Transverse colon (tissue), 4 donors: ENCODE data around the gene STAT3. TPM values are rescaled to one million over a fixed set of nuclear protein-coding genes. Genes with fewer than 3 reads are reported as not detected.

Experiments used
- DNase-seq: peaks from one replicate; pipeline ENCODE4 v3.0.0-alpha.2; 2019
- H3K27ac ChIP-seq, 4 donors: fragments of 200-600 bp; sonication (generic); 2 replicates each; pipeline ENCODE4 v1.5.1; 2016 to 2018; ENCODE audit warnings: inconsistent platforms in 4 of 4
- H3K27me3 ChIP-seq: fragments of 200-600 bp; sonication (generic); 2 replicates; pipeline ENCODE4 v1.5.1; 2017; ENCODE audit warnings: inconsistent platforms
- H3K36me3 ChIP-seq, 4 donors: fragments of 200-600 bp; sonication (generic); 2 replicates each; pipeline ENCODE4 v1.5.1; 2017 to 2019; ENCODE audit warnings: inconsistent platforms in 4 of 4
- H3K4me1 ChIP-seq, 4 donors: fragments of 200-600 bp; sonication (generic); 2 replicates each; pipeline ENCODE4 v1.5.1; 2017 to 2020; ENCODE audit warnings: inconsistent platforms in 4 of 4
- H3K4me3 ChIP-seq, 4 donors: fragments of 200-600 bp; sonication (generic); 1 replicate in 1 of 4; 2 replicates in 3 of 4; pipeline versions ENCODE4 v1.5.1 to v1.6.1; 2017 to 2019; ENCODE audit warnings: inconsistent platforms in 4 of 4
- H3K9me3 ChIP-seq, 2 donors: fragments of 200-600 bp; sonication (generic); 2 replicates each; pipeline ENCODE4 v1.5.1; 2017 to 2019; ENCODE audit warnings: inconsistent platforms in 2 of 2
- CTCF ChIP-seq, 5 experiments: fragments of 200-600 bp in 3 of 5; fragments of 450-650 bp in 2 of 5; sonication (generic) in 3 of 5; IDR thresholded peaks; 1 replicate in 2 of 5; 2 replicates in 3 of 5; pipeline ENCODE4 v1.5.1; 2016 to 2017; ENCODE audit warnings: antibody characterized with exemption in 5 of 5, inconsistent platforms in 3 of 5, mild to moderate bottlenecking in 2 of 5, moderate library complexity in 1 of 5
- EP300 ChIP-seq: sonication (generic); formaldehyde crosslinking; IDR thresholded peaks from one replicate; pipeline ENCODE4 v1.6.1; 2017; ENCODE audit warnings: antibody characterized with exemption, low read depth
- POLR2A ChIP-seq: fragments of 450-650 bp; IDR thresholded peaks from one replicate; pipeline ENCODE4 v1.6.1; 2016; ENCODE audit warnings: antibody characterized with exemption, mild to moderate bottlenecking, moderate library complexity
- POLR2AphosphoS5 ChIP-seq, 3 donors: sonication (generic); formaldehyde crosslinking; IDR thresholded peaks; one replicate each; pipeline ENCODE4 v1.6.1; 2016; ENCODE audit warnings: antibody characterized with exemption in 3 of 3
- WGBS, 2 donors: methylation state at CpG; one replicate each; pipeline ENCODE4 v1.1.5; 2018; ENCODE audit warnings: low coverage in 1 of 2; 5-methylcytosine and 5-hydroxymethylcytosine counted together
- in situ Hi-C, 4 donors: fragments of 200-750 bp; cut with MboI; loops; one replicate each; pipeline versions ENCODE4 v1.15.0 to v1.15.1; 2017; ENCODE audit warnings: low sequenced_read_pairs in 3 of 4, low pct_ligation_motif_present in 1 of 4, low pct_unique_long_range_greater_than_20kb in 1 of 4
- intact Hi-C: fragments of 100-400 bp; cut with DNase I; formaldehyde crosslinking; loops from one replicate; pipeline ENCODE4 v1.15.1; 2023; ENCODE audit warnings: low total_unique reads
- total RNA-seq, 4 donors: library from RNA; depleted of rRNA; stranded (reverse); fragments of >200 nt; gene quantifications; one replicate each; pipeline ENCODE4 v1.1.0, GENCODE V29; 2016

The STAT3 gene
- total RNA-seq, 4 donors from 2014 or later, result 110 to 156 (median 130) TPM

GRCh38 chr17:42284024-42284369 is 104.2 kb downstream of the STAT3 start:
- intact Hi-C loops (no loop called here), in situ Hi-C loops (no loop called here)
- H3K4me3 ChIP-seq, result no peak overlapping the region

GRCh38 chr17:42283241-42284023 is 104.8 kb downstream of the STAT3 start:
- intact Hi-C loops, result no loop called here
- TF ChIP-seq POLR2A, result no peak
- WGBS, 2 donors, result 91% methylated on average over 7 of the region's 7 CpGs; no CpG with 5 or more reads in 1 of the 2 donors

More at GRCh38 chr17:42284024-42284369, 104.2 kb downstream of the STAT3 start:
- H3K27ac ChIP-seq, result no peak overlapping the region
- no peaks in the 10 kb centered on the region for H3K27me3 ChIP-seq
- peaks cover 7 to 23% (median 19%) of the 10 kb centered on the region in 4 donors for H3K4me1 ChIP-seq
- no peak for TF ChIP-seq EP300
- TF ChIP-seq POLR2AphosphoS5 (IDR thresholded peaks at IDR 0.05), result no peak
- TF ChIP-seq CTCF (IDR thresholded peaks at IDR 0.05), result no peak
- no peak for TF ChIP-seq POLR2A
- no peaks in the 10 kb centered on the region for H3K36me3 ChIP-seq
- DNase-seq, result no peak
- H3K9me3 ChIP-seq, result no peaks in the 10 kb centered on the region
- WGBS, 2 donors, result 91 to 96% methylated on average over 4 to 5 of the region's 5 CpGs

GRCh38 chr17:42282478-42283080 is 105.7 kb downstream of the STAT3 start:
- intact Hi-C loops, result no loop called here

More at GRCh38 chr17:42283241-42284023, 104.8 kb downstream of the STAT3 start:
- Histone ChIP-seq H3K27me3 (no peaks in the 10 kb centered on the region), H3K27ac (no peak overlapping the region), H3K4me3 (no peak overlapping the region), H3K9me3 (no peaks in the 10 kb centered on the region), H3K4me1 (peaks cover 7 to 19% (median 15%) of the 10 kb centered on the region in 4 donors), H3K36me3 (no peaks in the 10 kb centered on the region)
- in situ Hi-C loops, result no loop called here
- no peak for DNase-seq

DNA sequence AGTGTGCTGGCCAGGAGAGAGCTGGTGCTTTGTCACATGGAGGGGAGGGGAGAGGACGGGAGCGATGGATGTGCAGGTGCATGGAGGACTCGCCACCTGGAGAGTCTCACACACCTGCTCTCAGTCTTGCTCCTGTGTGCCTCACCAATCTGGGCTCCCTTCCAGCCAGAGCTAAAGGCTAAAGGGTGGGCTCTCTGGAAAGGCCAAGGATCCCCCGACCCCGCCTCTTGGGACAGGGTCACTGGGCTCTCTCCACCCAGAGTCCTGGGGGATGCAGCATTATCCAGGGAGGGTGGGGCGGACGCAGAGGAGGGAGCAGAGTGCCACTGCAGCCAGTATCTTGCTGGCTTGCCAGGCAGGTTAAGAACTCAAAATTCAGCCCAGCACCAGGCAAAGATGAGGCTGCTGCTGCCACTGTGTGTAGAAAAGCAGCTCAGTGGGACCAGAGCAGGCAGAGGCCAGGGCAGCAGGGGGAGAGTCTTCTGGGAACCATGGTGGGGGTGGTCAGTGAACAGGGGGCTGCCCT is 106.6 kb downstream of the STAT3 start:
- in situ Hi-C loops, result no loop called here
- H3K27me3 ChIP-seq, result no peaks in the 10 kb centered on the region
- no peak overlapping the region for H3K4me3 ChIP-seq
- intact Hi-C loops, result no loop called here
- H3K27ac ChIP-seq, result no peak overlapping the region
- H3K36me3 ChIP-seq, result no peaks in the 10 kb centered on the region
- TF ChIP-seq EP300 (no peak), CTCF (IDR thresholded peaks at IDR 0.05) (no peak), POLR2AphosphoS5 (IDR thresholded peaks at IDR 0.05) (no peak), POLR2A (no peak)
- peaks cover 0 to 14% (median 7%) of the 10 kb centered on the region in 4 donors for H3K4me1 ChIP-seq
- DNase-seq, result no peak
- H3K9me3 ChIP-seq, result no peaks in the 10 kb centered on the region
- WGBS, 2 donors, result 45% methylated on average over 7 of the region's 7 CpGs; no CpG with 5 or more reads in 1 of the 2 donors

More at GRCh38 chr17:42282478-42283080, 105.7 kb downstream of the STAT3 start:
- in situ Hi-C loops, result no loop called here
- Histone ChIP-seq H3K9me3 (no peaks in the 10 kb centered on the region), H3K27ac (no peak overlapping the region), H3K4me3 (no peak overlapping the region), H3K36me3 (no peaks in the 10 kb centered on the region), H3K27me3 (no peaks in the 10 kb centered on the region), H3K4me1 (peaks cover 6 to 15% (median 13%) of the 10 kb centered on the region in 4 donors)
- TF ChIP-seq CTCF (IDR thresholded peaks at IDR 0.05) (no peak), EP300 (no peak), POLR2AphosphoS5 (IDR thresholded peaks at IDR 0.05) (no peak), POLR2A (no peak)
- no peak for DNase-seq
- WGBS, 2 donors, result 93 to 98% methylated on average over 4 to 6 of the region's 6 CpGs
